Parathyroid adenoma (tissue), 2 donors: ENCODE measurements around the gene DGUOK.

Experiments used
- H2AFZ ChIP-seq: fragments of 300-600 bp; sonication (generic); one replicate; pipeline ENCODE4 v1.7.0; 2017; ENCODE audit warnings: antibody characterized with exemption, mild to moderate bottlenecking
- H3K27ac ChIP-seq: fragments of 300-600 bp; sonication (generic); one replicate; pipeline ENCODE4 v1.7.0; 2017
- H3K27me3 ChIP-seq: fragments of 300-600 bp; sonication (generic); one replicate; pipeline ENCODE4 v1.7.0; 2017; ENCODE audit warnings: low read length; ENCODE audit not compliant: control insufficient read depth, insufficient read depth
- H3K36me3 ChIP-seq: fragments of 300-600 bp; sonication (generic); one replicate; pipeline ENCODE4 v1.7.0; 2017; ENCODE audit warnings: low read length; ENCODE audit not compliant: control insufficient read depth, insufficient read depth
- H3K4me1 ChIP-seq: fragments of 300-600 bp; sonication (generic); one replicate; pipeline ENCODE4 v1.7.0; 2017; ENCODE audit warnings: control low read depth
- H3K4me2 ChIP-seq: fragments of 300-600 bp; sonication (generic); one replicate; pipeline ENCODE4 v1.7.0; 2017; ENCODE audit warnings: low read length
- H3K4me3 ChIP-seq: fragments of 300-600 bp; sonication (generic); one replicate; pipeline ENCODE4 v1.7.0; 2017; ENCODE audit warnings: low read depth, low read length
- H3K79me2 ChIP-seq: fragments of 300-600 bp; sonication (generic); one replicate; pipeline ENCODE4 v1.7.0; 2017; ENCODE audit warnings: control low read depth
- H3K9ac ChIP-seq: fragments of 300-600 bp; sonication (generic); one replicate; pipeline ENCODE4 v1.7.0; 2017; ENCODE audit warnings: mild to moderate bottlenecking
- H3K9me3 ChIP-seq: fragments of 300-600 bp; sonication (generic); one replicate; pipeline ENCODE4 v1.7.0; 2017; ENCODE audit warnings: low read length; ENCODE audit not compliant: control insufficient read depth
- TF ChIP-seq, protein P1 (sequence below): fragments of 300-600 bp; sonication (generic); IDR thresholded peaks from one replicate; pipeline ENCODE4 v1.7.0; 2017; ENCODE audit warnings: antibody characterized with exemption, mild to moderate bottlenecking
- donor health status: primary hyperparathyroidism.

Gene DGUOK

DNA sequence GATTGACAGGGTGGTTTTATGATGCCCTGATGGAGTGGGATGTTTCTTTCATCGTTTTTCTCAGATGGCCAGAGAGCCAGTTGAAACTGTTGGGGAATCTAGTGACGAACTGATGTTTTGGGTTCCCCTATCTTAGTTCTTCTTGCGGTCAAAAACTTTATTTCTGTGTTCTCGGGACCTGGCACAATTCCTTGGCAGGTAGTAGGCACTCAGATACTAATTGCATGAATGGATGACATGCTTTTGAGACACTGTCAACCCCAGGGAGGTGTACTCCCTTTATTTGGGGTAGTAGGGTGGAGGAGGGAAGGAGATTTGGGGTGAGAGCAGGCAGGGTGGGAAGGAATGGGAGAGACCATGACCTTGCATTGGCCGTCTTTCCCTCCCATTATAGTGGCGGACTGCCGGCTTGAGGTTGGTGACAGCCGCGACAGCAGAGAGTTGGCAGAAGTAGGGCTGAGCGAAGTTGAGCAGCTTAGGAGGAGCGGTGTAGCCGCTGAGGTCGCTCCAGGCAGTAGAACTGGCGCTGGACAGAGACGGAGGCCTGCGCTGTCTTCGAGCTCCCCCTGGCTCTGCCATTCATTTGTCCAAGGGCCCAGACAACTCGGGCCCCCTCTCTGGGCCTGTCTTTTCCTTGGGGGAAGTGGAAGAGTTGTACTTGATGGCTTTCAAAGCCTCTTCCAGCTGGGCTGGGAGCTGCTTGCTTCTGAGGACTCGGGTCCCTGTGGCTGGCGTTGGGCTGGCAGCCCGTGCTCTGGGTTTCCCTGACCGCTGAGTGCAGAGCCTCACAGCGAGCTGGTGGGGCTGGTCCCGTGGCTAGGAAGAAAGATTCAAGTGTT is 60.6 kb downstream of the DGUOK start:
- H3K4me2 ChIP-seq = peak overlapping the region; percentile 19
- peaks cover 18% of the 10 kb centered on the region for H3K4me1 ChIP-seq
- no peak overlapping the region for H3K4me3 ChIP-seq
- TF ChIP-seq, protein P1, sequence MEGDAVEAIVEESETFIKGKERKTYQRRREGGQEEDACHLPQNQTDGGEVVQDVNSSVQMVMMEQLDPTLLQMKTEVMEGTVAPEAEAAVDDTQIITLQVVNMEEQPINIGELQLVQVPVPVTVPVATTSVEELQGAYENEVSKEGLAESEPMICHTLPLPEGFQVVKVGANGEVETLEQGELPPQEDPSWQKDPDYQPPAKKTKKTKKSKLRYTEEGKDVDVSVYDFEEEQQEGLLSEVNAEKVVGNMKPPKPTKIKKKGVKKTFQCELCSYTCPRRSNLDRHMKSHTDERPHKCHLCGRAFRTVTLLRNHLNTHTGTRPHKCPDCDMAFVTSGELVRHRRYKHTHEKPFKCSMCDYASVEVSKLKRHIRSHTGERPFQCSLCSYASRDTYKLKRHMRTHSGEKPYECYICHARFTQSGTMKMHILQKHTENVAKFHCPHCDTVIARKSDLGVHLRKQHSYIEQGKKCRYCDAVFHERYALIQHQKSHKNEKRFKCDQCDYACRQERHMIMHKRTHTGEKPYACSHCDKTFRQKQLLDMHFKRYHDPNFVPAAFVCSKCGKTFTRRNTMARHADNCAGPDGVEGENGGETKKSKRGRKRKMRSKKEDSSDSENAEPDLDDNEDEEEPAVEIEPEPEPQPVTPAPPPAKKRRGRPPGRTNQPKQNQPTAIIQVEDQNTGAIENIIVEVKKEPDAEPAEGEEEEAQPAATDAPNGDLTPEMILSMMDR = peak; percentile 28
- no peaks in the 10 kb centered on the region for H3K36me3 ChIP-seq
- peak overlapping the region; percentile 56 for H2AFZ ChIP-seq
- no peak overlapping the region for H3K9ac ChIP-seq
- H3K79me2 ChIP-seq = peaks cover 13% of the 10 kb centered on the region
- H3K27me3 ChIP-seq = no peaks in the 10 kb centered on the region
- no peak overlapping the region for H3K27ac ChIP-seq
- no peaks in the 10 kb centered on the region for H3K9me3 ChIP-seq

DNA sequence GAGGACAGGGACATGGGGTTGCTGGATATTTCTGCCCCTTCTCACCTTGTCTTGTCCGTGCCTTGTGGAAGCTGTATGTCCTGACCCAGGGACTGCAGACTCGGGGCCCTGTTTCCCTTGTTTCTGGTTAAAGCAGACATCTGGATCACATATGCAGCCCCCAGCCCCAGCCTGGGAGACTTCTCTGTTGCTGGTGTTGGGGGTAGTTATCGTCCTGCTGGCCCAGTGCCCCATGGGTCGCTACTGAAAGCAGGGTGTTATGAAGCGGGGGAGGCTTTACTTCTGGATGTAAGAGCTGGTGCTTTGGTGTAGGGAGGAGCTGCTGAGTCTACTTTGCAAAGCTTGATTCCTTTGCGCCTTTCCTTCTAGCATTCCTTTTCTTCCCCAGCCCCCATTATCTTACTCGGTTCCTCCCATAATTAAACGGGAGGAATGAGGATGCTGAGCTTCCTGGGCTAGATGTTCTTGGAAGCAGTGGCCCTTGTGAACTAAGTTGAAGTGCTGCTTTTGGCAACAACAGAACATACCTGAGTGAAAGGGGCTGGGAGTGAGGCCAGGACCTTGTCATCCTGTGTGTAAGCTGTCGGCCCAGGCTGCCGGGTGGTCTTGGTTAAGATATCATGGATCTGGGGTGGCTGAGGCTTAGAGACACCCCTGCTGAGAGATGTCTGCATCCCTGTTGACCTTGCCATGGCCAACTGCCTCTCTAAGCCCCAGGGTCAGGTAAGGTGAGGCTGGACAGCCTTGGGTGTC is 61.4 kb downstream of the DGUOK start:
- TF ChIP-seq, protein P1 = no peak
- peak overlapping the region; percentile 19 for H3K4me2 ChIP-seq

DNA sequence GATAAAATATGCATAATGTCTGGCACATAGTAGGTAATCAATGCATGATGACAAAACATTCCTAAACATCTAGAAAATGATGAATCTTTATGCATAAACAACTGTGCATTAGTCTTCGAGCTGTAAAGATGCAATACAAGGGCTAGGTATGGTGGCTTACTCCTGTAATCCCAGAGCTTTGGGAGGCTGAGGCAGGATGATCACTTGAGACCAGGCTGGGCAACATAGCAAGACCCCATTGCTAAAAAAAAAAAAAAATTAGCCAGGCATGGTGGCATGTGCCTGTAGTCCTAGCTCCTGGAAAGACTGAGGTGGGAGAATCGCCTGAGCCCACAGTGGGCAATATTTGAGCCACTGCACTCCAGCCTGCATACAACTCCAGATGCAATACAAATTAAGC is 63.3 kb downstream of the DGUOK start:
- Histone ChIP-seq H2AFZ (no peak overlapping the region), H3K4me2 (no peak overlapping the region), H3K4me3 (no peak overlapping the region), H3K9me3 (no peaks in the 10 kb centered on the region), H3K4me1 (peaks cover 13% of the 10 kb centered on the region), H3K27ac (no peak overlapping the region), H3K9ac (no peak overlapping the region), H3K36me3 (no peaks in the 10 kb centered on the region), H3K27me3 (no peaks in the 10 kb centered on the region), H3K79me2 (peaks cover 15% of the 10 kb centered on the region)
- TF ChIP-seq, protein P1 = no peak

More for the DNA sequence above, 61.4 kb downstream of the DGUOK start:
- Histone ChIP-seq H2AFZ (no peak overlapping the region), H3K9ac (no peak overlapping the region), H3K4me3 (no peak overlapping the region), H3K27me3 (no peaks in the 10 kb centered on the region), H3K9me3 (no peaks in the 10 kb centered on the region), H3K36me3 (no peaks in the 10 kb centered on the region), H3K79me2 (peaks cover 13% of the 10 kb centered on the region), H3K27ac (no peak overlapping the region), H3K4me1 (peaks cover 18% of the 10 kb centered on the region)

DNA sequence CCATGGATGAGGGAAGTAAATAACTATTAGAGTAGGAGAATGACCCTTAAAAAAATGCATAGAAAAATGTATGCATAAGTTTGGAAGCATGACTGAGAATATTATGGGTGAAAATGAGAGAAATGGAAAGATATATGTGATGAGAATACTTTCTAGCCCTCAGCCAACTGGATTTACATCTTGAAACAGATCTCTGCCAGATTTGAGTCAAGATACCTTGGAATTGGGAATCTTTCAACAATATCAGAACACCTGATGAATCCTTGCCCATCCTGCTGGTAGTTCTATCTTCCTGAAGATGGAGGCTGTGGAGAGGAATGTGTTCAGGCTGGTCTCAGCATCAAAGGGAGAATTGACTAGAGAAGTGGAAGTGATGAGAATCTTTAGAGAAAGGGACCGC is 63.9 kb downstream of the DGUOK start:
- TF ChIP-seq, protein P1 = no peak
- Histone ChIP-seq H3K4me2 (no peak overlapping the region), H3K79me2 (peaks cover 15% of the 10 kb centered on the region), H3K4me1 (peaks cover 13% of the 10 kb centered on the region), H3K9me3 (no peaks in the 10 kb centered on the region), H2AFZ (no peak overlapping the region), H3K27me3 (no peaks in the 10 kb centered on the region), H3K4me3 (no peak overlapping the region), H3K9ac (no peak overlapping the region), H3K27ac (no peak overlapping the region), H3K36me3 (no peaks in the 10 kb centered on the region)
